OCI-LY3 (cell line): Measurements from ENCODE around the gene MGAT2.
"Not testable (repeated sequence)": the region's sequence is repeated elsewhere in the genome, so short reads cannot be mapped to it uniquely, and the experiment has no call there.

Experiments
- H2AFZ ChIP-seq: fragments of 200-600, 300-600 bp; shearing (Covaris generic); 2 replicates; pipeline ENCODE4 v1.6.0; 2014; ENCODE audit warnings: antibody characterized with exemption, low read depth, low read length
- H3K27ac ChIP-seq: fragments of 200-600, 300-600 bp; sonication (generic); 2 replicates; pipeline ENCODE4 v1.5.1; 2014; ENCODE audit warnings: mild to moderate bottlenecking, low read length, moderate library complexity, mixed read lengths
- H3K27me3 ChIP-seq: fragments of 200-600, 300-600 bp; sonication (generic); 2 replicates; pipeline ENCODE4 v1.6.1; 2014; ENCODE audit warnings: low read depth, low read length, mixed read lengths
- H3K36me3 ChIP-seq: fragments of 200-600, 300-600 bp; sonication (generic); replicated peaks from 2 replicates; pipeline ENCODE3; 2014; ENCODE audit warnings: low read depth, low read length, mixed read lengths
- H3K4me1 ChIP-seq: fragments of 300-600, 200-600 bp; sonication (generic); 2 replicates; pipeline ENCODE4 v1.6.1; 2014; ENCODE audit warnings: low read length, mixed read lengths
- H3K4me2 ChIP-seq: fragments of 200-600, 300-600 bp; sonication (generic); 2 replicates; pipeline ENCODE4 v1.6.1; 2014; ENCODE audit warnings: low read length, mixed read lengths
- H3K4me3 ChIP-seq: fragments of 300-600, 200-600 bp; sonication (generic); 2 replicates; pipeline ENCODE4 v1.5.1; 2014; ENCODE audit warnings: antibody characterized with exemption, mild to moderate bottlenecking, low read length, moderate library complexity
- H3K79me2 ChIP-seq: fragments of 300-600, 200-600 bp; shearing (Covaris generic); 2 replicates; pipeline ENCODE4 v1.6.1; 2014; ENCODE audit warnings: mild to moderate bottlenecking, low read length, mixed read lengths
- H3K9ac ChIP-seq: fragments of 300-600, 200-600 bp; shearing (Covaris generic); 2 replicates; pipeline ENCODE4 v1.6.0; 2014; ENCODE audit warnings: mild to moderate bottlenecking, low read length, moderate library complexity
- H3K9me3 ChIP-seq: fragments of 200-600, 300-600 bp; shearing (Covaris generic); 2 replicates; pipeline ENCODE4 v1.6.1; 2014; ENCODE audit warnings: low read length, mixed read lengths; ENCODE audit not compliant: insufficient read depth
- H4K20me1 ChIP-seq: fragments of 200-600, 300-600 bp; sonication (generic); 2 replicates; pipeline ENCODE4 v1.6.1; 2016; ENCODE audit warnings: low read length, mixed read lengths; ENCODE audit not compliant: insufficient read depth
- CTCF ChIP-seq: fragments of 200-600, 300-600 bp; sonication (generic); IDR thresholded peaks from 2 replicates; pipeline ENCODE4 v1.5.1; 2014; ENCODE audit warnings: antibody characterized with exemption, low read length, low read depth
- EZH2phosphoT487 ChIP-seq: fragments of 200-600 bp; shearing (Covaris generic); IDR thresholded peaks from 2 replicates; pipeline ENCODE4 v1.6.1; 2018; ENCODE audit warnings: antibody characterized with exemption, mixed run types, low read depth

Gene MGAT2

GRCh38 chr14:49641697-49642129 is 21.1 kb downstream of the MGAT2 start:
- no peak overlapping the region; the same call in 1 of the 2 replicates for H3K4me2 ChIP-seq
- H3K9ac ChIP-seq: no peak overlapping the region

GRCh38 chr14:49642163-49642562 is 21.6 kb downstream of the MGAT2 start:
- no peak overlapping the region for H2AFZ ChIP-seq
- no peak overlapping the region for H3K4me3 ChIP-seq
- no peaks in the 10 kb centered on the region for H3K27me3 ChIP-seq
- H3K4me1 ChIP-seq: peaks cover 2% of the 10 kb centered on the region; the same call in 1 of the 2 replicates
- H4K20me1 ChIP-seq: 0 out of 2 replicates have a peak, but pooled peaks cover 12% of the 10 kb centered on the region
- TF ChIP-seq CTCF (no peak), EZH2phosphoT487 (no peak)
- H3K79me2 ChIP-seq: peaks cover 74% of the 10 kb centered on the region
- H3K9me3 ChIP-seq: no peaks in the 10 kb centered on the region
- peaks cover 35% of the 10 kb centered on the region for H3K36me3 ChIP-seq
- no peak overlapping the region for H3K9ac ChIP-seq
- H3K4me2 ChIP-seq: no peak overlapping the region
- no peak overlapping the region for H3K27ac ChIP-seq

More at GRCh38 chr14:49641697-49642129, 21.1 kb downstream of the MGAT2 start:
- Histone ChIP-seq H3K79me2 (peaks cover 77% of the 10 kb centered on the region), H3K4me1 (peaks cover 4% of the 10 kb centered on the region; the same call in 1 of the 2 replicates), H3K9me3 (no peaks in the 10 kb centered on the region), H2AFZ (no peak overlapping the region), H3K4me3 (no peak overlapping the region), H3K27me3 (no peaks in the 10 kb centered on the region), H4K20me1 (0 out of 2 replicates have a peak, but pooled peaks cover 15% of the 10 kb centered on the region), H3K36me3 (peaks cover 38% of the 10 kb centered on the region), H3K27ac (no peak overlapping the region)
- TF ChIP-seq EZH2phosphoT487: no peak
- TF ChIP-seq CTCF: no peak

GRCh38 chr14:49653508-49653907 is 32.9 kb downstream of the MGAT2 start:
- Histone ChIP-seq H3K4me1 (no peaks in the 10 kb centered on the region), H3K36me3 (peaks cover 12% of the 10 kb centered on the region), H3K27ac (no peak overlapping the region), H3K79me2 (no peaks in the 10 kb centered on the region; the same call in 1 of the 2 replicates), H3K4me2 (no peak overlapping the region), H3K9me3 (no peaks in the 10 kb centered on the region), H3K4me3 (no peak overlapping the region), H3K9ac (no peak overlapping the region), H4K20me1 (no peaks in the 10 kb centered on the region), H3K27me3 (no peaks in the 10 kb centered on the region), H2AFZ (no peak overlapping the region)
- TF ChIP-seq CTCF (no peak), EZH2phosphoT487 (no peak)

GRCh38 chr14:49654511-49654910 is 33.9 kb downstream of the MGAT2 start:
- Histone ChIP-seq H3K27ac (no peak overlapping the region), H3K4me1 (no peaks in the 10 kb centered on the region), H3K9ac (no peak overlapping the region), H3K4me3 (no peak overlapping the region), H3K9me3 (no peaks in the 10 kb centered on the region), H3K79me2 (no peaks in the 10 kb centered on the region), H4K20me1 (no peaks in the 10 kb centered on the region), H2AFZ (no peak overlapping the region), H3K36me3 (peaks cover 12% of the 10 kb centered on the region), H3K27me3 (no peaks in the 10 kb centered on the region), H3K4me2 (no peak overlapping the region)
- TF ChIP-seq EZH2phosphoT487 (no peak), CTCF (no peak)

- not testable (repeated sequence) for H3K4me1 ChIP-seq, H3K27me3 ChIP-seq, H3K9me3 ChIP-seq, H3K4me3 ChIP-seq, H3K27ac ChIP-seq, H2AFZ ChIP-seq, H3K9ac ChIP-seq, H3K4me2 ChIP-seq, H3K79me2 ChIP-seq, H4K20me1 ChIP-seq, H3K36me3 ChIP-seq
Measured at GRCh38 chr14:49657500-49657899, 36.9 kb downstream of the MGAT2 start.
